GM18861 (cell line): ENCODE data around the gene ZSCAN32.

Source experiments
- ATAC-seq: cut with Tn5 transposase; IDR thresholded peaks from one replicate; pipeline ENCODE4 v1.9.1; 2021; ENCODE audit not compliant: unreplicated experiment

ZSCAN32 gene

GRCh38 chr16:3358871-3359270, 41.9 kb downstream of the ZSCAN32 start:
- no peak for ATAC-seq

- ATAC-seq, result no peak
These were observed 44.7 kb downstream of the ZSCAN32 start for GRCh38 chr16:3356118-3356517.

GRCh38 chr16:3355589-3355988, 45.2 kb downstream of the ZSCAN32 start, which contains the start of gene OR2C1:
Gene OR2C1 (plus strand): TSS chr16:3355889. CDS start chr16:3355941, 52 bp downstream.
- no peak for ATAC-seq

- ATAC-seq, result no peak
These were observed 51.6 kb downstream of the ZSCAN32 start for GRCh38 chr16:3349175-3349574.

- ATAC-seq, result no peak
These were observed 52.1 kb downstream of the ZSCAN32 start for GRCh38 chr16:3348547-3349167.

- no peak for ATAC-seq
These were observed 53.2 kb downstream of the ZSCAN32 start for GRCh38 chr16:3347586-3347985.

- no peak for ATAC-seq
These were observed 54.8 kb downstream of the ZSCAN32 start for GRCh38 chr16:3346041-3346440.
